ENCODE measurements around the gene VPS13D. TPM values are rescaled to one million over a fixed set of nuclear protein-coding genes. Genes with fewer than 3 reads are reported as not detected.

VPS13D gene
- total and polyA plus RNA-seq, 10 donors = 10.1 to 108 (median 86.3) TPM

- Histone ChIP-seq H3K36me3 (peaks cover 0 to 13% (median 0%) of the 10 kb centered on the region in 6 donors), H3K4me3 (no peak overlapping the region), H3K27me3 (replicated peaks in 1 of 7) (no peaks in the 10 kb centered on the region), H3K9me3 (no peaks in the 10 kb centered on the region), H3K27ac (peak overlapping the region; percentile 67 to 91 (median 80)), H3K4me1 (peaks cover 22 to 70% (median 53%) of the 10 kb centered on the region in 6 donors)
- WGBS, 5 donors = 96 to 98% (median 97%) methylated on average over 2 of the region's 2 CpGs
- TF ChIP-seq POLR2AphosphoS5 (IDR thresholded peaks at IDR 0.05) (no peak), POLR2A (IDR thresholded peaks at IDR 0.05) (no peak)
- TF ChIP-seq, protein P1, sequence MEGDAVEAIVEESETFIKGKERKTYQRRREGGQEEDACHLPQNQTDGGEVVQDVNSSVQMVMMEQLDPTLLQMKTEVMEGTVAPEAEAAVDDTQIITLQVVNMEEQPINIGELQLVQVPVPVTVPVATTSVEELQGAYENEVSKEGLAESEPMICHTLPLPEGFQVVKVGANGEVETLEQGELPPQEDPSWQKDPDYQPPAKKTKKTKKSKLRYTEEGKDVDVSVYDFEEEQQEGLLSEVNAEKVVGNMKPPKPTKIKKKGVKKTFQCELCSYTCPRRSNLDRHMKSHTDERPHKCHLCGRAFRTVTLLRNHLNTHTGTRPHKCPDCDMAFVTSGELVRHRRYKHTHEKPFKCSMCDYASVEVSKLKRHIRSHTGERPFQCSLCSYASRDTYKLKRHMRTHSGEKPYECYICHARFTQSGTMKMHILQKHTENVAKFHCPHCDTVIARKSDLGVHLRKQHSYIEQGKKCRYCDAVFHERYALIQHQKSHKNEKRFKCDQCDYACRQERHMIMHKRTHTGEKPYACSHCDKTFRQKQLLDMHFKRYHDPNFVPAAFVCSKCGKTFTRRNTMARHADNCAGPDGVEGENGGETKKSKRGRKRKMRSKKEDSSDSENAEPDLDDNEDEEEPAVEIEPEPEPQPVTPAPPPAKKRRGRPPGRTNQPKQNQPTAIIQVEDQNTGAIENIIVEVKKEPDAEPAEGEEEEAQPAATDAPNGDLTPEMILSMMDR (IDR thresholded peaks at IDR 0.05 in 8 of 11, conservative IDR thresholded peaks at IDR 0.05 in 3 of 11) = no peak
- no peak for DNase-seq
- intact Hi-C loops (cut with DNase I; ENCODE audit: low total_unique reads) = no loop called here
Observed at GRCh38 chr1:12472156-12472797, 242.4 kb downstream of the VPS13D start.

DNA sequence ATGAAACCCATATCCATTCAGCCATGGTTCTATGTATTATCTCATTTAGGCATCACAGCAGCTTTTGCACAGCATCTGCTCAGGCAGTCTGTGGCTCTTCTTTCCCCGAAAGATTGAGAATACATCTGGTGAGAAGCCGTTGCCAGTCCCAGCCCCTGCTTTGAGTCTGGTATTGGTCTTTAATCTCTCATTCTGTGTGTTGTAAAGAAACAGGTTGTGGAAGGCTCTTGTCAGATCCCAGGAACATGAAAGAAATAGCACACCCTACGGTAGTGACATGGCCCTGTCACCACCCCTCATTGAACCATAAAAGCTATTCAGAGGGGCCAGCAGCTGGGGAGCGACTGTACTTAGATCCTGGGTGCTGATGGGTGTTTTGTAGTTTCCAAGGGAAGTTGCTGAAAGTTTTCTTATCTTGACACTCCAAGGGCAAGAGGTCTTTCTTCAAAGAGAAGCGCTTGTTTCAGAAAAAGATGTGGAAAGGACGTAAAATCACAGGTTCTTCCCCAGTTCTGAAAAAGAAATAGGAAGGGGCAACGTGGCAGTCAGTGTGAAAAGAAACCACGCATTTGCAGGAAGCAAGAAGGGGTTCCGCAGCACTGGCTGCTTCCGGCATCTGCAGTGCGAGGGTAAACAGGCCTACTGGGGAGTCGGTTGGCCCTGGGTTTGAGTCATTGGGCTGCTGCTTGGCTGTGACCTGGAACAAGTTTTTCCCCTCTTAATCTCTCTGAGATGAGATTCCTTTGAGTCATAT, 243.1 kb downstream of the VPS13D start:
- H3K36me3 ChIP-seq = peaks cover 0 to 17% (median 0%) of the 10 kb centered on the region in 6 donors
- H3K4me1 ChIP-seq = peaks cover 29 to 77% (median 60%) of the 10 kb centered on the region in 6 donors
- H3K4me3 ChIP-seq = peak overlapping the region in 1 of 8 donors; percentile 19
- WGBS, 5 donors = 30 to 56% (median 36%) methylated on average over 12 of the region's 12 CpGs
- TF ChIP-seq, protein P1 (IDR thresholded peaks at IDR 0.05 in 8 of 11, conservative IDR thresholded peaks at IDR 0.05 in 3 of 11) = no peak
- TF ChIP-seq POLR2AphosphoS5 (IDR thresholded peaks at IDR 0.05) = peak in 2 of 3 donors; percentile 64 to 70
- intact Hi-C loops (cut with DNase I; ENCODE audit: low total_unique reads) = no loop called here
- H3K27me3 ChIP-seq (replicated peaks in 1 of 7) = no peaks in the 10 kb centered on the region
- H3K27ac ChIP-seq = peak overlapping the region; percentile 67 to 91 (median 80)
- H3K9me3 ChIP-seq = no peaks in the 10 kb centered on the region
- DNase-seq = peak; percentile 92

- H3K4me1 ChIP-seq = peaks cover 37 to 85% (median 68%) of the 10 kb centered on the region in 6 donors
- TF ChIP-seq POLR2AphosphoS5 (IDR thresholded peaks at IDR 0.05) (no peak), POLR2A (IDR thresholded peaks at IDR 0.05) (no peak)
- TF ChIP-seq, protein P1 (IDR thresholded peaks at IDR 0.05 in 8 of 11, conservative IDR thresholded peaks at IDR 0.05 in 3 of 11) = no peak
Observed at GRCh38 chr1:12473596-12474362, 243.9 kb downstream of the VPS13D start.

More at GRCh38 chr1:12473596-12474362, 243.9 kb downstream of the VPS13D start:
- 75 to 87% (median 83%) methylated on average over 11 of the region's 11 CpGs for WGBS, 5 donors
- H3K27me3 ChIP-seq (replicated peaks in 1 of 7) = no peaks in the 10 kb centered on the region
- peaks cover 0 to 15% (median 0%) of the 10 kb centered on the region in 6 donors for H3K36me3 ChIP-seq
- H3K27ac ChIP-seq = peak overlapping the region; percentile 67 to 91 (median 80)
- no peaks in the 10 kb centered on the region for H3K9me3 ChIP-seq
- DNase-seq = no peak
- intact Hi-C loops (cut with DNase I; ENCODE audit: low total_unique reads) = no loop called here
- peak overlapping the region in 1 of 8 donors; percentile 19 for H3K4me3 ChIP-seq
